Stimulated activated CD8-positive, alpha-beta memory T cell treated with anti-CD3 and anti-CD28 coated beads, Interleukin-12 subunit alpha, Interleukin-12 subunit beta, amount 100 ng/mL, for 1 hour (primary cell): ENCODE measurements around the gene STXBP2.

Experiments used
- DNase-seq: peaks from one replicate; pipeline ENCODE4 v3.0.0-alpha.2; 2020; ENCODE audit warnings: low read depth

The STXBP2 gene

GRCh38 chr19:7636691-7637373 lies at the start of gene STXBP2:
TSS of gene STXBP2 (plus strand) at chr19:7637110. CDS start at chr19:7637150, 40 bp downstream.
- DNase-seq: peak; percentile 85

GRCh38 chr19:7589822-7590221 lies 47.1 kb upstream of the STXBP2 start:
- DNase-seq: no peak

- DNase-seq: no peak
Measured at GRCh38 chr19:7590256-7590655, 46.7 kb upstream of the STXBP2 start.

- no peak for DNase-seq
Measured at GRCh38 chr19:7595466-7596133, 41.3 kb upstream of the STXBP2 start, which contains the start of gene CAMSAP3. TSS of gene CAMSAP3 (plus strand) at chr19:7595863. CDS start at chr19:7596003, 140 bp downstream.

GRCh38 chr19:7596211-7596937 lies 40.5 kb upstream of the STXBP2 start:
- DNase-seq: no peak

- DNase-seq: no peak
Measured at GRCh38 chr19:7597689-7598088, 39.2 kb upstream of the STXBP2 start.

GRCh38 chr19:7598180-7598579 lies 38.7 kb upstream of the STXBP2 start:
- DNase-seq: no peak

- DNase-seq: no peak
Measured at GRCh38 chr19:7600721-7601120, 36.2 kb upstream of the STXBP2 start.

GRCh38 chr19:7602240-7602934 lies 34.5 kb upstream of the STXBP2 start:
- DNase-seq: no peak

- no peak for DNase-seq
Measured at GRCh38 chr19:7602935-7603497, 33.9 kb upstream of the STXBP2 start.

- no peak for DNase-seq
Measured at GRCh38 chr19:7603919-7604318, 33.0 kb upstream of the STXBP2 start.

GRCh38 chr19:7605490-7606222 lies 31.3 kb upstream of the STXBP2 start:
- DNase-seq: no peak

- no peak for DNase-seq
Measured at GRCh38 chr19:7606289-7606688, 30.6 kb upstream of the STXBP2 start.

GRCh38 chr19:7607212-7607873 lies 29.6 kb upstream of the STXBP2 start:
- DNase-seq: no peak

GRCh38 chr19:7607874-7608560 lies 28.9 kb upstream of the STXBP2 start:
- DNase-seq: no peak

GRCh38 chr19:7610491-7611240 lies 26.2 kb upstream of the STXBP2 start:
- no peak for DNase-seq

GRCh38 chr19:7611541-7612279 lies 25.2 kb upstream of the STXBP2 start:
- no peak for DNase-seq
